Activated T-cell treated with anti-CD3 and anti-CD28 coated beads, Interleukin-2, amount 50 U/mL, for 1 hour (primary cell): Measurements from ENCODE around the gene GOLT1A.

Experiments used
- DNase-seq: peaks from one replicate; pipeline ENCODE4 v3.0.0-alpha.2; 2020

The GOLT1A gene

DNA sequence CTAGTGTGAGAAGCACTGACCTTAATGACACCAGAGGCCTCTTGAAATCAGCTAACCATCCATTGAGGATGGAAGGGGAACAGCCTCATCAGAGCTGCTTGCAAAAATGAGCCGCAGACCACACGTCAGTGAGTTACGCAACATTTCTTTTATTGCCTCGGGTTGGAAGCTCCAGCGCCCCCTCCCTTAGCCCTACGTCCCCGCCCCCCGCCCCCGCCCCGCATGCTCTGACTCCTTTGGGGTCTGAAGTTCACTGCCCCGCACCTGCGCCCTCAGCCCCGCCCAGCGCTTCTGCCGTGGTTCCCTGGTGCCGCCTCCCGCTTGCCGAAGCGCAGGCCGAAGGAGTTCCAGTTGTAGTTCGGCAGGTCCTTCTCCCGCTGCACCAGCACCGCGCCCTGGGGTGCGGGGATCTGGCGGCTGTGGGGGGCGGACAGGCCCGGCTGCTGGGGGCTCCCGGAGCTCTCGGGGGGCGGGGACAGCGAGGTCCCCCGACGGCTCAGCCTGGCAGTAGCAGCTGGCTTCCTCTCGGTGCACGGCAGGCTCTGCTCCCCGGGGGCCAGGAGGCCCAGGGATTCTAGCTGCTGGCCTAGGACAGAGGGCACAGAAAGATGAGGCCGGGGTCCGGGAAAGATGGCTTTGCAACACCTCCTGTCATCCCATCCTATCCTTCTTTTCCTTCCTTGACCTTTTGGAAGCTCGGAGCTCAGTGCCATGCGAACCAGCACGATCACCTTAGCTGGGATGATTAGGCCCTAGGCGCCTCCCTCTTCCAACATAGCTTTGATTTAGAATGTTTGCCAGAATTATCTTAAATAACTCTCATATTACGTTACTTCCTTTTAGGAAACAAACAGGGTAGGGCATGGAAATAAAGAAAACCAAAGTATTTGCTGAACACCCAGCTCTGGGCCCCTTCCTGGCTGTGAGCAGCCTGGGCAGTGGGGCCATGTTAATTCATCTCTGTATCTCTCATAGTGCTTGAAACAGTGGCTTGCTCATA lies 23.3 kb downstream of the GOLT1A start:
- peak; percentile 40 for DNase-seq

DNA sequence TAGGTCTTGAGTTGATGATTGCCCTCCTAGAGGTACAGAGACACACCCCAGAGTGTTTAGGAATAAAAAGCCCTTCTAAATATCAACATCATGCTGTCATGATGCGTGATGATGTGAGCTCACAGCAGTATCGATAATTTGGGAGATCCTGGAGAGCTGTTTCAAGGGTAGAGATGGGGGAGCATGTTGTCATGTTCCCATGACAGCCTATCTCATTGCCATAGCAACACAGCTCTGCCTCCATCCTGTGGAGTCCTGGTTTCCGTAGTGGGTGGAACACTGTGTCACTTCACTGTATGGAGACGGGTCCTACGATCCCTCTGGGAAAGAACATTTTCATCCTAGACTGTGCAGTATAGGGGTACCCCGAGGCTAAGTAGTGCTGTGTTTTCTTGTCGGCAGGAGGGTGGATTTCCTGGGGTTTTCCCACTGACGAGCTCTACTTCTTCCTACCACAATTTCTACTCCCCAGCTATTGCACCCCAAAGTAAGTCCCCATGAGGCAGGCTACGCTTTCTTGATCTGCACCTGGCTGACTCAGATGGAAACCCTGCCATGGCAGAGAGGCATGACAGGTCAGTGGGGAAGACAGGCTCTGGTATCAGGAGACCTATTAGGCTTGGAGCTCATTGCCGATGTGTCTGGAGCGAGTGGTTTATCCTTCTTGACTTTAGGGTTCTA lies 24.7 kb downstream of the GOLT1A start:
- DNase-seq = no peak

DNA sequence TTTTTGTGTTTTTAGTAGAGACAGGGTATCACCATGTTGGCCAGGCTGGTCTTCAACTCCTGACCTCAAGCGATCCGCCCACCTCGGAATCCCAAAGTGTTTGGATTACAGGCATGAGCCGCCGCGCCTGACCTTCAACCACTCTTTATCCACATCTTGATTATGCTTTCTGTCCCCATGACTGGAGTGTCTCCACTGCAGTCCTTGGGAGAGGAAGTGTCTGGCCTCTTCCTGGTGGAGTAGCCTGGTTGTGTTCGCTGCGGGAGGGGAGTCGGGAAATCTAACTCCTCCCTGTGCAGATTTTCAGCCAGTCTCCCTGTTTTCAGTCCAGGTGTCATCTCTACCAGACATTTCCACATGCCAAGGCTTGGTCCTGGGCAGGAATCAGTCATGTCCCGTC lies 27.2 kb downstream of the GOLT1A start:
- no peak for DNase-seq

DNA sequence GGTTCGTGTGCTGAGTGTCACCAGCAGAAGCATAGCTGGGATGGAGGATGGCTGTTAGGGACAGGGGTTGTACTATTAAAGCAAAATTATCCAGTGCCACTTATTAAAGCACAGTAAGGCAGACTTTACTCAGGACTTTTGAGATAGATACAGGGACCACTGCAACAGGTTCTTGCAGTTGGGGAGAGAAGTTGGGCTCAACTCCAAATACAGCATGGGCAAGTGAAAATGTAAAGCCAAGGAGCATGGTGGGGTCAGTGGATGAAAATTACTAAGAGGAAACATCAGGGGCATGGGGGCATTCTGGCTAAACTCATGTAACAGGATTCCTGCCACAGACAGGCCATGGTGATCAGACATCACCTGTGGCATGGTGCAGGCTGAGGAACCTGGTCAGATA lies 32.7 kb downstream of the GOLT1A start:
- no peak for DNase-seq

DNA sequence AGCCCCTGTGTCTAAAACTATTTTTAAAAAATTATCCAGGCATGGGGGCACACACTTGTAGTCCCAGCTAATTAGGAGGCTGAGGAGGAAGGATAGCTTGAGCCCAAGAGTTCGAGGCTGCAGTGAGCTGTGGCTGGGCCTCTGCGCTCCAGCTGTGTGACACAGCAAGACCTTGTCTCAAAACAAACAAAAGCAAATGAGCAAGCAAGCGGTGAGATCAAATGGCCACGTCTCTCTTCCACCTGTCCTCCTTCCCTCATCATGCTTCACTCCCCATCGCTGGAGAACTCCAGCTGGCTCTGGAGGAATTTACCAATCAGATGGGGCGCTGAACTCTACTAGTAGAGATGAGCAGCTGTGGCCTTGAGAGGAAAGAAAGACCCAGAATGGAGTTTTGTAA lies 33.7 kb downstream of the GOLT1A start:
- DNase-seq = no peak

DNA sequence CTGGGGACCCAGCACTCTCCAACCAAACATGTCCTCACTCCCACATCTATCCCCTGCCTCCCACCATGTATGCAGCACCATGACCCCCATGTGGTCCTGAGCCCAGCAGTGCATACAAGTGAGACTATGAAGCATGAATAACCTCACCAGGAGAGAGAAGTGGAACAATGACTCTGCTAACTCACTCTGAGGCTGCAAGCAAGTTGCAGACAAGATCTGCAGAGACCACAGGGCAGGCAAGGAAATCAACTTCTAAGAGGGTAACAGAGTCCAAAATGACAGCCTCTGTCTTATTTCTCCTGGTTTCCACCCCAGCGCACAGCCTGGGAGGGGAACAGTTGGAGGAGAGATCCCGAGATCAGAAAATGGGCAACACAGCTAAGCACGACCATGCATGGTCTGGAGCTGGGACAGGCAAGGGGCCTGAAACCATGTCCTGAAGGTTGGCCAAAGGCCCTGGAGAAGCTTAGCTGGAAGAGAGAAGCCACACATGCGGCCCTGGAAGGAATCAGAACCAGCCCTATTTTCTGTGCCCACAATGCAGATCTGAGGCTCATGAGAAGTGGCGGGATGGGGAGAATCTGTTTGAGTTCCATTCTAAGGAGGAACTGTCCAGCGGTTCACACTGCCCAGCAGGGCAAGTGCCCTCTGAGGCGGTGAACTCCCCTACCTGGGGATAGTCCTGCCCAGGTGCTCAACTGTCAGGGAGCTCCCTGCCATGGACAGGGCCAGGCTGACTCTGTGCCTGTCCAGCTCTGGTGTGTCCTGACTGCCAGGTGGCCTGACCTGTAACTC lies 35.1 kb downstream of the GOLT1A start:
- DNase-seq = no peak

DNA sequence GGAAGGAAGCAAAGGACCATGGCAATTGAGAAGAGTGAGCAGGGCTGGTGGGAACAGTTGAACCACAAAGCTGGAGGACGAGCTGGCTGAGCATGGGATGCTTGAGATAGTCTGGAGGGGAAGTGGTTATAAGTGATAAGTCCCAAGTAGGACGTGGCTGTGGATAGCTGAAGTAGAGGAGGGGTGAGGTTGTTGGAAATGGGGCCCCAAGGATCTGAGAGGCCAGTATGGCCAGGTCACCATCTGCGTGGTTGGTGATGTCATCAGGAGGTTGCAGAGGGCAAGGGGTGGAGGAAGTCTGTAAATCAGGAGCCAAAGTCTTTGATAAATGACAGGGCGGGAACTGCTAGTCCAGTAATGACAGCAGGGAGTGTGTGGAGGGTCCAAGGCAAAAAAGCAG lies 36.7 kb downstream of the GOLT1A start:
- DNase-seq = no peak

DNA sequence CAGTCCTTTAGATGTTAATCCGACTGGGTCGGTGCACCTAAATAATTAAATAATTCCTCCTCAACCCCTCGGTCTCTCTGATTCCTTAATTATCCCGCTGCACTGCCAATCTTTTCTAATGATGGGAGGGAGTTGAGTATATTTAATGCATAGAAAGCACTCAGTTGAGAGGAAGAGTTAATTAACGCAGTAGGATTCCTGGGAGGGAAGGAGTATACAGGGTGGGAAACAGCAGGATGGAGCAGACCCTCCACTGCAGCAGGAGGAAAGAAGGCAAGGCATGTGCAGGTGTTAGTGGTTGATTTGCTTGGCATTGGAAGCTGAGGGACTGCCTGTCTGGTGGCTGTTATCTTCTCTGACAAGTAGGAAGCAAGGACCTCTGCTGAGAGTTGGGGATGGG lies 37.7 kb downstream of the GOLT1A start:
- DNase-seq = no peak

DNA sequence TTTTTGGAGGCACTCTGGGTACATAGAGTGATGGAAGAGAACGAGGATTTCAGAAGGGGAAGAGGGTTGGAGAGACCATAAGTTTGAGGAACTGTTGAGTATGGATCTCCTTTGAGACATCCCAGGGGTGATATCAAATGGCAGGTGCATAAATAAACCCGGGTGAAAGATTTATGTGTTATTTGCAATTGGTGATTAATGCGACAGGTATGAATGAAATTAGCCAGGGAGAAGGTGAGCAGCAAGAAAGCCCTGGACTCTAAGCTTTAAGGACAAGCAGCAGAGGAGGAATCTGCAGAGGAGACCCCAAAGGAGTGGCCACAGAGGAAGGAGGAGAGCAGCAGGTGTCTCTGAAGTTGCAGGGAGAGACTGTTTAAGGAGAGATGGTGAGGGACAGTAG lies 38.8 kb downstream of the GOLT1A start:
- DNase-seq = no peak

DNA sequence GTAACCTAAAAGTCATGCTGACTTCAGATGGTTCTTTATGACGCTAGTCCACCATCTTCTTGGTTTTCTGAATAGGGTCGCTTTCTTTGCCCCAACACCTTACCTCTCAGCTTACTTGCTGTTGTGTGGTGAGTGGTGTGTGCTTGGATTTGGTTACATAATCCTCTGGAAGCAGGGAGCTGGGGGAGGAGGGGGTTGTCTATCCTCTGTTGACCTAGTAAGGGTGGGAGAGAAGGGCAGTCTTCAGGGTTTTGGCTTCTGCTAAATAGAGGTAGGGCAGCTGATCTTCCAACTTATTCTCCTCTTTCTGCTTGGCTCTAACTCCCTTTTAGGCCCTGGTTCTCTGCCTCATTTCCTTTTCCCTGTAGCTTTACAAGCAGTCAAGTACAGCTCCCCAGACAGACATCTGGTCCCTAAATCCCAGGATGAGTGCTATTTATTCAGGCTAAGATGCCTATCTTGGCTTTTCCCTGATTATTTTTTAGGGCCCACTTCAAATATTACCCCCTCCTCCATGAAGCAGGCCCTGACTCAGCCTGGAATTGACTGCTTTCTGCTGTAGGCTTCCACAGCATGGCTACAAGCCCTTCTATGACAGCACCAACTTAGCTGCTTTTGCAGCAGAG lies 41.3 kb downstream of the GOLT1A start:
- no peak for DNase-seq

DNA sequence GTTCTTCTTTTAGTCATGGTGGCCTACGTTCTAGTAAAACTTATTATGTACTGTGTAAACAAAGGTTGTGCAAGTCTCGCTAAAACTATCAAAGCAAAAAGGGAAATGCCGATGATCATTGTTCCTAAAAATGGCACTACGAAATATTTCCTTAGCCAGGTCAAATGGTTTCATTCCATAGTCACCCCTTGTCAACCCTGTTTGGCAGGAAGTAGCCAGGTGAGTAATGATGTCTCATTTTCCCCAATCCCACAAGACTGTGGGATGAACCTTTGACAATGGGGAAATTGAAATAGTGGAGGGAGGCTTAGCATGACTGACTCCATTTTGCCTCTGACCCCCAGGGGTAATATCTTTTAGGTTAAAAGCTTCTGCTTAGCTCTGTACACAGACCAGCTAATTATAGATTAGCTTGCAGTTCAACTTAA lies 42.0 kb downstream of the GOLT1A start:
- no peak for DNase-seq

DNA sequence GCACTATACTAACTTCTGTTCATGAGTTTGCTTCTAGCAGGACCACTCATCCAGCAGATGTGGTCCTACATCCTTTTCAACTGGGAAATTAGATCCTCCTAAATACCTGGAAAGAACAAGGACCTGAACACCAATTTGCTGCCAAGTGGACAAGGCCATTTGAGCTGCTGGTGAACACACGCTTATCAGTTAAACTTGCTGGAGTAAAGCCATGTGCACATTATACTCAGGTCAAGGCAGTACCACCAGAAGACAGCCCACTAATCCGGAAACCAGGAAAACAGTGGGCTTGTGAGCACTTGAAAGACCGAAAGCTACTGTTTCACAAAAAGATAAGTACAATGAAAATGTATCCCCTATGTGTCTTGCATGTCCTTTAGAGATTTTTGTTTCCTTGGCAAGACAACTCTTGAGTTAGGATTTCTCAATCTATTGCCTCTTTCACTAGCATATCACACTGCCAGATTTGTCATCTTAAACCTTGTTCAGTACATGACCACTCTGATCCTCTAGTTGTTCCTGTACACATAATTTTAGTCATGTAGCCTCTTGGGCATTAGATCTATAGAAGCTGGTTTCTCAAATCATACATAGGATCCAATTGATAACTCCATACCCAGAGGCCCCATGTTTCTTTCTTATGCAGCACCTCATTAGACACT lies 43.2 kb downstream of the GOLT1A start:
- DNase-seq = no peak

DNA sequence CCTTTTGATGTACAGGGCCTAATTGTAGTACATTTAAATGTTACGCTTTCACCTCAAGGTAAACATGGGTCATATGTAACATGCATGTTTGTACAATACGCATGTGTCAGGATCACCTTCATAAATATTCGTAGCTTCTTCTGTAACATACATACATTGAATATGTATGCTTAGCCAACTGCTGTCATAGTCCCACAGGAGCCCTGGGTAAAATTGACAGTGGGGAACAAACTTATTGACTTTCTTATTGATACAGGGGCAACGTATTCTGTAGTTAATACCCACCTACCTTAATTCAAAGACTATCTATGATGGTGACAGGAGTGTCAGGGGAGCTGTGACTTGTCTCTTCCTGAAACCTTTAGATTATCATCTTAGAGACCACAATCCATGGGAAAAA lies 43.9 kb downstream of the GOLT1A start:
- no peak for DNase-seq

DNA sequence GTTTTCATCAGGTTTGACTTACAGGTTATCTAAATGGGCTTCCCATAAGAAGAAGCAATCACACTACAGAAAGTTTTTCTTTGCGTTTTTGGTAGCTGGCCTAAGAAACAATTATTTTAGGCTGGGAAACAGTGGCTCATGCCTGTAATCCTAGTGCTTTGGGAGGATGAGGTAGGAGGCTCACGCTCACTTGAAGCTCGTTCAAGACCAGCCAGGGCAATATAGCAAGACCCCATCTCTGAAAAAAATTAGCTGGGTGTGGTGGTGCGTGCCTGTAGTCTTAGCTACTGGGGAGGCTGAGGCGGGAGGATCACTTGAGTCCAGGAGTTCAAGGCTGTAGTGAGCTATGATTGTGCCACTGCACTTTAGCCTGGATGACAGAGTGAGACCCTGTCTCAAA lies 46.1 kb downstream of the GOLT1A start:
- DNase-seq = no peak

DNA sequence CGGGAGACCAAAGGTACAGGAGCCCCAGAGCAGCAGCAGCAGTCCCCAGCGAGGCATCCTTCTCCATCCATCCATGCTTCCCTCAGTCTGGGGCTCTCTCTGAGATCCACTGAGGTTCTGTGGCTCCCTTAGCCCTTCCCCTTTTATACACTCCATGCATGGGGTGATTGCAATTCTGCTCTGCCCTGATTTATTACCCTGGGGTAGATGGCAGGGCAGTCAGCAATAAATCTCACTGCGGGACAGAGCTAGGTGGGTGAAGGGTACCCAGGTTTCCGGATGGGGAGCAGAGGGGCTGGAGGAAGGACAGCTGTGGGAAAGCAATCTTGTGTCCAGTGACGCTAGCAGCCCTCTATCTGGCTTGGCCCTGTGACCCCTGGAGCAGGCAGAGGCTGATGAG lies 47.6 kb downstream of the GOLT1A start, which contains the start of gene REN:
Gene REN, minus strand, starts transcription at position 119 of the 400 bp plus-strand sequence. Its CDS starts 44 bp downstream, at position 75.
- no peak for DNase-seq

DNA sequence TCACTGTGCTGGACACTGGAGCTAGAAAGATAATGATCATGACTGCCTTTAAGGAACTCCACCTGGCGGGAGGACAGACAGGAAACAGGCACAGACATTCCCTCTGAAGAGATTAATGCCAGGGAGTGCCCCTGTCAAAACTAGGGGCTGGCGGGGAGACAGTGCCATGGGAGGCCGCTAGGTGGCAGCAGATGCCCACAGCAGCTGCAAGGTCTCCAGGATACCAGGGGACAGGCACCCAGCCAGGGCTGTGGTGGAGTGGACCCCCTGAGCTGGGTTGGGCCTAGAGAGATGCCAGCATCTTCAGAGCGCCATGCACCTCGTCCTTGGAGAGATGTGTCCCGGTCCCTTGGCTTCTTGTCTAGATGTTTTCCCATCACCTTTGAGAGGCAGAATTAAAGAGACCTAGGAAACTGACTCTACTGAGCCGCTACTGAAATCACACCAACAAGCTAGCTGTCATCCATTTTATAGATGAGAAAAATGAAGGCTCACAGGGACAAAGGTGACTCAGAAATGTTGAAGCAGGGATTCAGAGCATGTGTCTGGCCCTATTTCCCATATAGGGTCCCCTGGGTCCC lies 51.2 kb downstream of the GOLT1A start:
- peak; percentile 84 for DNase-seq

DNA sequence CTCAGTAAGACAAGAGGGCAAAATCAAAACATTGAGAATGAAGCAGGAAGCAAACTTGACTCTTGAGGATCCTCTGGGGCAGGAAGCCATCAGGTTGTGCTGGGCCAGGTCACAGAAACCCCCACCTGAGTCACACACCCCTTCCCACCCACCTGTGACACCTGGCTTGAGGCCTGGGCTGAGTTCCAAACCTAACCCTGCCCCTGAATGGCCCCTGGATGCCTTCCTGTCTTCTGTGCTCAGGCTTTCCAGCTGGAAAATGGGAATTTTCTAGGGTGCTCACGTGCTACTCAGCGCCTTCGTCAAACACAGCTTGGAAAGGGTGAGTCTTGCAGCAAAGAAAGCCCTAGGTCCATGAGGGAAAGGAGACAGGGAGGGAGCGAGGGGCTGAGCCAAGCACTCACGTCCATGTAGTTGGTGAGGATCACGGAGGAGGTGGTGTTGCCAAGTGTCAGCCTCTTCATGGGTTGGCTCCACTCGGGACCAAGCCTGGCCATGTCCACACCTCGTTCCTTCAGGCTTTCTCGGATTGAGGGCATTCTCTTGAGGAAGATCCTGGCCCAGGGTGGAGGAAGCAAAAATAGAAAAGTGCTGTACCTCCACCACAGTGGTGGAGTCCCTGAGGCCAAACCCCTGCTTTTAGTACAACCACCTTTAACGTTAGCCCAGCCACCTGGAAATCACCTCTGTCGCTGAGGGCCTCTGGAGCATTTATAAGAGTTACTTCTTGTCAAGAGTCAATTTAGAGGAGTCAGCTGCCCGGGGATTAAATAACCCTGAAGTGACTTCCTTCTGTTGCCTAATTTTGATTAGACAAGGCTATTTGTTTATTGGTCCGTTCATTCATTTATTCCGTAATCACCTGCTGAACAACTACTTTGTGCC lies 51.9 kb downstream of the GOLT1A start:
- DNase-seq = no peak

DNA sequence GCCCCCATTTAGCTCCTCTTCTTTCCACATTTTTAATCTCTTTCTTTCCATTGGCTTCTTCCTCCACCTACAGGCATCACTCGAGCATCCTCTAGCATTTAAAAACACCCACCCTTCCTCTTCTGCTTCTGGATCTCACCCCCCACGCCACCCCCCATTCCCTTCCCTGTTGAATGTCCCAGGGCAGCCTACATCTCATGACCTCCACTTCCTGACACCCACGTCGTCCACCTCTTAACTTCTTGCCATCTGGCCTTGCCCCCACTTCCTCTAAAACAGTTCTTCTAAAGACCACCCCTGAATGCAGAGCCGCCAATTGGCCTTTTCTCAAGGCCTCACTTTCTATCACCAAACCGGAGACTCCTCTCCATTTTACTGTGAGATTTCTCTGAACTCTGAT lies 55.8 kb downstream of the GOLT1A start:
- no peak for DNase-seq

DNA sequence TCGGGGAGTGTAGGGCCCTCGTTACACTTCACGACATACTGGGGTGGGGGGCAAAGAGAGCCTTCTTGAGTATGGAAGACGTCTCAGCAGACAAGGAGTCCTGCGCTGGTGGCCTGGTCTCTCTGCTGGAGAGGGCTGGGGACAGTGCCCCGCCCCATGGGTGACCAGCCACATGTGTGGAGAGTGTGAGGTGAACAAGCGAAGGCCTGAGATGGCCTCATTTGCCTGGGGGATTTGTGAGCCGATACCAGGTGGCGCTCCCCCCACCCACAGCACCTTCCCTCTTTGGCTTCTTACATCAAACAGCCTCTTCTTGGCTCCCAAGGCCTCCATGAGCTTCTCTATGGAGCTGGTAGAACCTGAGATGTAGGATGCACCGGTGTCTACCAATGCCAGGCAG lies 57.9 kb downstream of the GOLT1A start:
- DNase-seq = no peak

DNA sequence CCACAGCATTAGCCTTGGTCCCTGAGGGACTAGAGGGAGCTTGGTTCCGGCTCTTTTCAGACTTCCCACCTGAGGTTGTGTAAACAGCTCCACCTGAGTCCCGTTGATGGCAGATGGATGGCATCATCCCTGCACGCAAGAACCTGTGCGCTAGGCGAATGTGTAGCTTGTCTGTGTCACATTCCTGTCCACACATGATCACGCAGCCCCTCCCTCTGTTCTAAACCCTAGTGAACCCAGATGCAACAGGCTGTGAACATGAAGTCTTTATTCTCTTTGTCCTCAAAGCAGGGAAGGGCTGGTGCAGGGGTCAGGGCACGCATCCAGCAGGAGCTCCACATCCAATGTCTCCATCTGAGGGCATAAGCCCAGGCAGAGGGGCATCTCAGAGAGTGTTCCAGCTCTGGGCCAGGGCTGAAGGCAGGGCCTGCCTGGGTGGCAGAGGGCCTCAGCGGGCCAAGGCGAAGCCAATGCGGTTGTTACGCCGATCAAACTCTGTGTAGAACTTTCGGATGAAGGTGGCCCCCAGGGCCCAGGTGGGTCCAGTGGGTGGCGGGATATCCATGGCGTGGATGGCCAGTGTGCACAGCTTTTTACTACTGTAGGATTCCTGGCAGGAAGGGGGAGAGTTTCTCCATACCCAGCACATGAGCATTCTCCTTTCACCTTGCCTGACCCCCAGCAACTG lies 59.1 kb downstream of the GOLT1A start:
- DNase-seq = no peak
